Stimulated activated CD4-positive, alpha-beta T cell treated with anti-CD3 and anti-CD28 coated beads, Interleukin-1b, Interleukin-23, amount 100 ng/mL, for 48 hours (primary cell): Measurements from ENCODE around the gene MUC4.
"Not testable (repeated sequence)": the region's sequence is repeated elsewhere in the genome, so short reads cannot be mapped to it uniquely, and the experiment has no call there.

Source experiments
- DNase-seq: peaks from one replicate; pipeline ENCODE4 v3.0.0-alpha.2; 2020

Gene MUC4

GRCh38 chr3:195758721-195759353, 52.9 kb downstream of the MUC4 start:
- no peak for DNase-seq

- no peak for DNase-seq
These were observed 53.9 kb downstream of the MUC4 start for GRCh38 chr3:195757827-195758226.

- DNase-seq = no peak
These were observed 54.3 kb downstream of the MUC4 start for GRCh38 chr3:195757438-195757770.

DNA sequence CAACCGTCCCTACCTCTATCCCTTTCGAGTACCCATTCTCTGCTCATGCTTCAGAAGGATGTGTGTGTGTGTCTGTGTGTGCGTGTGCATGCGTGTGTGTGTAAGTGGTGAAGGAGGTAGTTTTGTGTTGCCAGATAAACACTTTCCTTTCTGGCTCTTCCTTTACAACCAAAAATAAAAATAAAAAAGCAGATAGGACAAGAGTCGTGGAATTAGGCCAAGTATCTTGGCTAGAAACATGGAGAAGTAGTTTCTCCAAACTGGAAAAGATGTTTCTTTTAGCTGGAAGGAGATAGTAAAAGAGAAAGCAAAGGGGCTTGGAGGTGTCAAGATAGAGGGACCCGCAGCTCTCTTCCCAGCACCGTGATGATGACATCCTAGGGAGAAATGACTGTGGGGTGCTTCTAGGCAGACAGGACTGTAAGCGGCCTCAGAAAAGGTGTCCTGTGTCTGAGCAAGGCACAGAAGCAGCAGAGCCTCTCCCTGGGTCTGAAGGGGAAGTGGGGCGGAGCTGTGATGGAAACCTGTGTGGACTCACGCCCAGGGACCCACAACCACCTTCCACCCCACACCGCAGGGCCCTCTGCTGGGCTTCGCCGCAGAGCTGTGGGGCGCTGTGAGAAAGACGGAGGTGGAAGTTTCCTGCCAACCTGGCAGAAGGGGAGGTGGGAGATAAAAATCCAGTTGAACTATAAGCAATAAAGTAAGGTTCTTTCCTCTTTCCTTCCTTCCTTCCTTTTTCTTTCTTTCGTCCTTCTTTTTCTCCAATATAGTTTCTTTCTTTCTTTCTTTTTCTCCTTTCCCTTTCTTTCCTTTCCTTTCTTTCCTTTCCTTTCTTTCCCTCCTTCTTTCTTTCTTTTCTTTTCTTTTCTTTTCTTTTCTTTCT, 55.7 kb downstream of the MUC4 start:
- DNase-seq = peak; percentile 51

DNA sequence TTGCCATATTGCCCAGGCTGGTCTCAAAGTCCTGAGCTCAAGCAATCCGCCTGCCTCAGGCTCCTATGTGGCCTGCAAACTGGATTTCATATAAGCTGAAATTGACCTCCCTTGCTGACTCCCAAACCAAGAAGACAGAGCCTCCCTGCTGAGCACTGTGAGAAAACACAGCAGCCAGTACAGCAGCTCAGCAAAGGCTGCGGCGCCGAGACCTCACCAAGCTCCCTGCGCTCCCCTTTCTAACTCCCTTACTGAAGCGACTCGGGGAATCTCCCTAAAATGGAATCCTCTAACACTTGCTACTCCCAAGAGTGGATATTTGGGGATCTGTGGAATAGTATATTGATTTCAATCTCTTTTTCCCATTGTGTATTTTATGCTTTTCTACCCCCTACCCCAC, 56.3 kb downstream of the MUC4 start:
- no peak for DNase-seq

- no peak for DNase-seq
These were observed 56.8 kb downstream of the MUC4 start for GRCh38 chr3:195754906-195755305.

GRCh38 chr3:195754141-195754540, 57.6 kb downstream of the MUC4 start:
- no peak for DNase-seq

GRCh38 chr3:195753581-195753980, 58.1 kb downstream of the MUC4 start:
- no peak for DNase-seq

GRCh38 chr3:195752546-195753331, 59.0 kb downstream of the MUC4 start:
- no peak for DNase-seq

- no peak for DNase-seq
These were observed 59.7 kb downstream of the MUC4 start for GRCh38 chr3:195752066-195752465.

GRCh38 chr3:195751560-195751959, 60.2 kb downstream of the MUC4 start:
- DNase-seq = no peak

- no peak for DNase-seq
These were observed 60.8 kb downstream of the MUC4 start for GRCh38 chr3:195750797-195751520.

DNA sequence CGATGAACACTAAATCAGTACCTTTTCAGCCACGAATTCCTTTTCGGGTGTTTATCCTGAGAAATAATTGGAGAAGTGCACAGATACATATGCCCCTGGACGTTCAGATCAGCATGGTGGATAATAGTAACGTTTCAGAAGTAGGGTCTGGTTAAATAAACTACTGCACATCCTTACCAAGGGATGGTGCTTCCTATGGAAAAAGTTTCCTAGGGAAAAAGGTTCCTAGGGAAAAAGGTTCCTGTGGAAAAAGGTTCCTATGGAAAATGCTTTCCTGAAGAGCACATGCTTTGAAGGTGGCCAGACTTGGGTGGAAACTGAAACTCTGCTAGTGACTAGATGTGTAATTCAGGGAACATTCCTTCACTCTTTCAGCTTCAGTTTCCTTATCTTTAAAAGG, 62.6 kb downstream of the MUC4 start:
- DNase-seq = not testable (repeated sequence)

- no peak for DNase-seq
These were observed 63.1 kb downstream of the MUC4 start for GRCh38 chr3:195748661-195749060.

DNA sequence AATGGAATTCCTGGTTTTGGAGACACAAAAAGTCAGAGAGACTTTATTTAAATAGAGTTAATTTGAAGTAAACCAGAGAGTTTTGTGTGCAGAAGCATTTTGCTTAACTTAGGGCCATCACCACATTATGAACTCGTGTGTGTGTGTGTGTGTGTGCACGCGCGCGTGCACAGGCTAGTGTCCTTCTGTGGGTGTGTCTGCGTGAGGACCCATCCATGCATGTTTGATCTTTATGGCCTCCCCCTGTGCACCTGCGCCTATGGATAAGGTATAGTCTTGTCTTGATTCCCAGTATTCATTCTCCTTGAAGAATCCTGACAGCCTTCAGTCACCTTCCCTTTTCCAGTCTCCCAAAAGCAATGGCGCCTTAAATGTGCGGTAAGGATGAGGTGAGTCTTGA, 65.0 kb downstream of the MUC4 start:
- no peak for DNase-seq

- no peak for DNase-seq
These were observed 65.4 kb downstream of the MUC4 start for GRCh38 chr3:195746346-195746745.

DNA sequence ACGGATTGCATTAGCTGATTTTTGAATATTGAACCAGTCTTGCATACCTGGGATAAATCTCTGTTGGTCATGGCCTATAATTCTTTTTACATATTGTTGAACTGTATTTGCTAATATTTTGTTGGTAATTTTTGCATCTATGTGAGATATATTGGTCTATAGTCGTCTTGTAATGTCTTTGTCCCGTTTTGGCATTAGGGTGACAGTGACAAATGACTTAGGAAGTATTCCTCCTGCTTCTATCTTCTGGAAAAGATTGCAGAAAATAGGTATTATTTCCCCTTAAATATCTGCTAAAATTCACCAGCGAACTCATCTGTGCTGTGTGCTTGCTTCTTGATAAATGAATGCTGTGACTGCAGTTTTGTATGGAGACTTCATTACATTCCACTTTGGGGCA, 67.3 kb downstream of the MUC4 start:
- DNase-seq = no peak

- DNase-seq = no peak
These were observed 72.1 kb downstream of the MUC4 start for GRCh38 chr3:195739561-195740111.

- DNase-seq = no peak
These were observed 73.3 kb downstream of the MUC4 start for GRCh38 chr3:195738274-195739044.

DNA sequence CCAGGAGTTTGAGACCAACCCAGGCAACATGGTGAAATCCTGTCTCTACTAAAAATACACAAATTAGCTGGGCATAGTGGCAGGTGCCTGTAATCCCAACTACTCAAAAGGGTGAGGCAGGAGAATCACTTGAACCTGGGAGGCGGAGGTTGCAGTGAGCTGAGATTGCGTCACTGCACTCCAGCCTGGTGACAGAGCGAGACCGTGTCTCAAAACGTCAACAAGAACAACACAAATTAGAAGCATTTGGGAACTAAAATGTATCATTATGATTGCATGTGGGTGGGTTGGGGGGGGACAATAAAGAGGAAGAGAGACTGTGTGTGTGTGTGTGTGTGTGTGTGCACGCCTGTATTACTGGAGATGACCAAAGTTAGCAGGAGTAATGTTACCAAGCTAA, 73.9 kb downstream of the MUC4 start:
- not testable (repeated sequence) for DNase-seq

- DNase-seq = no peak
These were observed 74.8 kb downstream of the MUC4 start for GRCh38 chr3:195736866-195737490.
